Measurements from ENCODE around the gene REM1. TPM values are rescaled to one million over a fixed set of nuclear protein-coding genes. Genes with fewer than 3 reads are reported as not detected.
A peak's percentile ranks its signal among the peaks of the same experiment; 100 is the strongest.
"Not testable (repeated sequence)": the region's sequence is repeated elsewhere in the genome, so short reads cannot be mapped to it uniquely, and the experiment has no call there.

Gene REM1, protein sequence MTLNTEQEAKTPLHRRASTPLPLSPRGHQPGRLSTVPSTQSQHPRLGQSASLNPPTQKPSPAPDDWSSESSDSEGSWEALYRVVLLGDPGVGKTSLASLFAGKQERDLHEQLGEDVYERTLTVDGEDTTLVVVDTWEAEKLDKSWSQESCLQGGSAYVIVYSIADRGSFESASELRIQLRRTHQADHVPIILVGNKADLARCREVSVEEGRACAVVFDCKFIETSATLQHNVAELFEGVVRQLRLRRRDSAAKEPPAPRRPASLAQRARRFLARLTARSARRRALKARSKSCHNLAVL
- total RNA-seq (1 to 10 TPM; 3.8 to 9.3 (median 5.5) TPM), polyA plus RNA-seq (1 to 10 TPM in 2 of 3 donors, under 1 TPM in 1; 0.46 to 1.2 (median 1.2) TPM)

DNA sequence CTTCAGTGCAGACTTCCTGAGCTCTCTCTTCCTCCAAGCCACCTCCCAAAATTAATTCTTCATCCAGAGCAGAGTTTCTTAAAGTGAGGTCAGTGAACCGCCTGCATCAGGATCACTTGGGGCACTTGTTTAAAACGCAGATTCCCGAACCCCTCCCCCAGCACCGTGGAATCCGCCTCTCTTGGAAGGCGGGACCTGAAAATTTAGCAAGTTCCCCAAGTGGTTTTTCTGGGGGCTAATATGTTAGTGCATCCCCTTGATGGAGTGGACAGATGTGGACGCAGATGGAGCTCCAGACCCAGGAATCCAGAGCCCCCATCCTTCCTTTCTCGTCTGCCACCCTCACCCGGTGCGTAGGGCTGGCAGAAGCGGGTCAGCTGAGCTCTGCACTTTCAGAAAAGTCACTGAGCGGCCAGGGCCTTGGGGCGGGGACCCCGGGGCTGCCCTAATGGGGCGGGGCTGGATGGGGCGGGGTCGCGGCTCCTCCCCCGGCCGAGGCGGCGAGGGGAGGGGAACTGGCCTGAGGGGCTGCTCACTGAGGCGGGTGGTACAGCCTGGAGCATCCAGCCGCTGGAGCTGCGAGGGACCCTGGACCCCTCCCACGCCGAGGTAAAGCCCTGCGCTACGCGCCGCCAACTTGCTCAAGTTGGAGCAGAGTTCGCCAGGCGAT is at the start of gene REM1, which contains the start of gene DEFB124:
TSS of gene REM1 (plus strand) at position 531 of the 670 bp plus-strand sequence. CDS start 1,158 bp downstream, outside the sequence.
TSS of gene DEFB124 (minus strand) at position 370 of the 670 bp plus-strand sequence. CDS start 2,114 bp downstream, outside the sequence.
- Histone ChIP-seq H3K4me1 (peaks cover 0 to 15% (median 11%) of the 10 kb centered on the region in 4 donors), H3K27me3 (peaks cover 10 to 35% (median 19%) of the 10 kb centered on the region in 3 donors), H3K4me3 (peak within 1 kb of the TSS; percentile 35 to 56 (median 50)), H3K27ac (peak within 1 kb of the TSS; percentile 67 to 79 (median 71)), H3K9me3 (no peaks in the 10 kb centered on the region), H3K36me3 (no peaks in the 10 kb centered on the region)
- WGBS, 2 donors = 4 to 13% methylated on average over 33 of the region's 33 CpGs
- peak in 3 of 4 donors; percentile 18 to 67 (median 66) for TF ChIP-seq POLR2AphosphoS5 (IDR thresholded peaks at IDR 0.05)
- TF ChIP-seq EP300 (IDR thresholded peaks at IDR 0.05) = no peak
- no peak for TF ChIP-seq CTCF (IDR thresholded peaks at IDR 0.05)
- no peak for TF ChIP-seq POLR2A (IDR thresholded peaks at IDR 0.05)
- DNase-seq = peak; percentile 77
- intact Hi-C loops (cut with DNase I) = no loop called here

DNA sequence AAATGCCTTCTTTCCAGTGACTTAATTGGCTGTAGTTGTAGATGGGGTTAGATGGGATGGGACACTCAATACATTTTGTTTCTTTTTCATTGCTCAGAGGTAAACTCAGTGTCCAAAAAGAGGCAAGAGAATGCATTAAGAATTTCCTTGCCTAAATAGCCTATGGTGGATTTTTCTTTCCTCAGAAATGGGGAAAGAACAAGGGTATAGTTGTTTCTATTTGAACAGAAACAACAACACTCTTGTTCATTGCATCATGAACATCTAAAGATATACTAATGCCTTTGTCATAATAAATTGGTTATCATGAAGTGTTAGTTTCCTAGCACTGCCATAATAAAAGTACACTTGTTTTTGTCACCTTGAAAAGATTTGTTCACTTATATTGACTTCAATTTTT is 49.3 kb upstream of the REM1 start:
- intact Hi-C loops (cut with DNase I) = no loop called here
- Histone ChIP-seq H3K36me3 (no peaks in the 10 kb centered on the region), H3K4me1 (no peaks in the 10 kb centered on the region), H3K27me3 (no peaks in the 10 kb centered on the region), H3K27ac (no peak overlapping the region), H3K4me3 (no peak overlapping the region), H3K9me3 (no peaks in the 10 kb centered on the region)
- no peak for TF ChIP-seq CTCF (IDR thresholded peaks at IDR 0.05)
- no peak for TF ChIP-seq POLR2A (IDR thresholded peaks at IDR 0.05)
- TF ChIP-seq EP300 (IDR thresholded peaks at IDR 0.05) = no peak
- DNase-seq = no peak

- H3K9me3 ChIP-seq; H3K27me3 ChIP-seq; H3K4me3 ChIP-seq; intact Hi-C loops (cut with DNase I); DNase-seq; H3K36me3 ChIP-seq; H3K27ac ChIP-seq; H3K4me1 ChIP-seq: not testable (repeated sequence)
- WGBS, 2 donors = 93 to 94% methylated on average over 46 to 48 of the region's 48 CpGs
Measured at GRCh38 chr20:31426891-31427551, 48.1 kb upstream of the REM1 start.

DNA sequence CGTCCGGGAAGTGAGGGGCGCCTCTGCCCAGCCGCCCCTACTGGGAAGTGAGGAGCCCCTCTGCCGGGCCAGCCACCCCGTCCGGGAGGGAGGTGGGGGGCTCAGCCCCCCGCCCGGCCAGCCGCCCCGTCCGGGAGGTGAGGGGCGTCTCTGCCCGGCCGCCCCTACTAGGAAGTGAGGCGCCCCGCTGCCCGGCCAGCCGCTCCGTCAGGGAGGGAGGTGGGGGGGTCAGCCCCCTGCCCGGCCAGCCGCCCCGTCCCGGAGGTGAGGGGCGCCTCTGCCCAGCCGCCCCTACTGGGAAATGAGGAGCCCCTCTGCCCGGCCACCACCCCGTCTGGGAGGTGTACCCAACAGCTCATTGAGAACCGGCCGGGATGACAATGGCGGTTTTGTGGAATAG is 47.5 kb upstream of the REM1 start:
- intact Hi-C loops (cut with DNase I); H3K4me3 ChIP-seq; H3K27me3 ChIP-seq; H3K9me3 ChIP-seq; DNase-seq; H3K27ac ChIP-seq; H3K4me1 ChIP-seq; H3K36me3 ChIP-seq: not testable (repeated sequence)
- 93 to 95% methylated on average over 31 of the region's 31 CpGs for WGBS, 2 donors

DNA sequence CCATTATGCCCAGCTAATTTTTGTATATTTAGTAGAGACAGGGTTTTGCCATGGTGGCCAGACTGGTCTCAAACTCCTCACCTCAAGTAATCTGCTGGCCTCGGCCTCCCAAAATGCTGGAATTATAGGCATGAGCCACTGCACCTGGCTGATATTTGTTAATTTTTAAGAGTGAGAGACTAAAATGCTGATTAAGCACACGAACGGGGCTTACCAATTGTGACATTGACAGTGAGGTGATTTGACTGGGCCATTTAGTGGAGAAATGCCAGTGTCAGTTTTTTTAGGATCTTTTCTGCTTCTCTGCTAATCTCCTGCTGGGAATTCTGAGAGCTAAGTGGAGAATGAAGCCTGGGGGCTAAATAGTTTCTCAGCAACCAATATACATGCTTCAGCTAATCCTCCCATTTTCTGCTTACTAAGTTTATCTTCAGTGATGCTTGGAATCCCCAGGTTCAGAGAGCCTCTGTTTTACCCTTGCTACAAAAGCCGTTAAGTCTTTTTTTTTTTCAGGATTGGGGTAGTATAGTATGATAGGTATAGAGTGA is 44.4 kb upstream of the REM1 start:
- H3K4me1 ChIP-seq = no peaks in the 10 kb centered on the region
- intact Hi-C loops (cut with DNase I) = no loop called here
- no peak for DNase-seq
- H3K4me3 ChIP-seq = no peak overlapping the region
- WGBS, 2 donors = 66 to 69% methylated on average over 4 of the region's 4 CpGs
- no peaks in the 10 kb centered on the region for H3K36me3 ChIP-seq
- H3K27ac ChIP-seq = no peak overlapping the region
- H3K9me3 ChIP-seq = no peaks in the 10 kb centered on the region
- no peaks in the 10 kb centered on the region for H3K27me3 ChIP-seq
- TF ChIP-seq EP300 (IDR thresholded peaks at IDR 0.05) = no peak
- TF ChIP-seq POLR2A (IDR thresholded peaks at IDR 0.05) = no peak
- TF ChIP-seq POLR2AphosphoS5 (IDR thresholded peaks at IDR 0.05) = no peak
- no peak for TF ChIP-seq CTCF (IDR thresholded peaks at IDR 0.05)
